ENCODE results near the gene CLCN6.

The CLCN6 gene

DNA sequence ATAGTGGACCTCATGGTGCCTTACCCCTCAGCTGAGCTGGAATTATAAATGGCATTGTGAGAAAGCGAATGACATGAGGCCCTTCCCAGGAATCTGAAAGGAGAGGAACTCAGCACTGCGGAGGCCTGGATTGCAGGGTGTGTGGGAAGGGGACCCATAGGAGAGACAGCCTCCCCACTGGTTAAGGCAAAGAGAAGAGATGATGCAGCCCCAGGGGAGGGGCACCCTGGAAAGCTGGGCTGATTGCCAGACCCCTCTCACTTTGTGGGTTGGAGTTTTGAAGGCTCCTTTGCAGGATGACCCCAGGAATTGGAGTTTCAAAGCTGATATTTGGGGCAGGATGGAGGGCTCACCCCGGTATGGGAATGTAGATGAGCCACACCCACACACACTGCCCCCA is 50.7 kb downstream of the CLCN6 start:
- Mint-ChIP-seq H3K4me1 (no peaks in the 10 kb centered on the region), H3K36me3 (no peaks in the 10 kb centered on the region), H3K9me3 (no peaks in the 10 kb centered on the region), H3K27me3 (peaks cover 23% of the 10 kb centered on the region), H3K27ac (no peak overlapping the region), H3K4me3 (no peak overlapping the region)
- DNase-seq (ENCODE audit: low spot score in 2 of 2) (no peak), ATAC-seq (ENCODE audit: low read depth) (no peak)

DNA sequence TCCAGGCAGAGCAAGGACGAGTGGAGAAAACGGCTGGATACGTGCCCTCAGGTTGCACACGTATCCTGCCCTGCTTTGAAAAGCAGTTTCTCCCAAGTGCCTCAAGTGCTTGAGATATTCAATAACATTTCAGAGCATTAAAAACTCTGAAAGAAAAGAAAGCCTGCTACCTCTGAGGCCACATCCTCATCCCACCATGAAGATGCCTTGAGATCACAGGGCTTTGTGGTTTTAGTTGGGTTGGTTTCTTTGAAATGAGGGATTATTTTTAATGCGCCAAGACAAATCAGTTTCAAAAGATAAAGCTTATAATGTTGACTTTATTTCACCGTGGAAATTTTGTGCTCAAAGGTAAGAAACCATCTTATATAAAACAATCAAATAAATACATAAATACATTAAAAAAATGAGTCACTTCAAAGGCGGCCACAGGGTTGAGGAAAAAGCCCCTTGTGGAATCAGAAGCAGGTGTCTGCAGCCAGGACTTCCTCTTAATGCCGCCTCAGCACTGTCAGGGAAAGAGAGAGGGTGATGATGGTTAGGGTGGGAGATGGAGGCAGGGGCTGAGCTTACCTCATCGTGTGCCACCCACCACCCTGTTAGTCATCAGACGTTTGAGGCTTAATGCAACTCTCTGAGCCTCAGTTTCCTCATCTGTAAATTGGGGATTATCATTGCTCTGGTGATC is 51.3 kb downstream of the CLCN6 start:
- Mint-ChIP-seq H3K27ac (no peak overlapping the region), H3K4me3 (no peak overlapping the region), H3K9me3 (no peaks in the 10 kb centered on the region), H3K36me3 (no peaks in the 10 kb centered on the region), H3K4me1 (no peaks in the 10 kb centered on the region), H3K27me3 (peaks cover 24% of the 10 kb centered on the region)
- no peak for DNase-seq (ENCODE audit: low spot score in 2 of 2)
- ATAC-seq (ENCODE audit: low read depth): no peak

DNA sequence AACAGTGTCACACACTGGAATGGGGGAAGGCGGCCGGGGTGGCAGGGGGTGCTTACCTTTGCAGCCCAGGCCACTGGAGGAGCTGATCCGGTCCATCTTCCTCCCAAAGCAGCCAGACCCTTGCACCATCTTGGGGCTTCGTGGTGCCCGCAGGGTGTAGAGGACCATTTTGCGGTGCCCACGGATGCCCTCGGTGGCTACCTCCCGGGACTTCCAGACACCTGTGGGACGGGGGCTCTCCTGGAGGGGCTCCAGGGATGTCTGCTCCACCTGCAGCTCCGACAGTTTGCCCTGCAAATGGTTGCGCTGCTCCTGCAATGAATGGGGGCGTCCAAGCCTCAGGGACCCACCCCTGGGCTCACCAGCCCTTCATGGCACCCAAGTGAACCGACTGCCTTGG is 52.2 kb downstream of the CLCN6 start:
- H3K9me3 Mint-ChIP-seq: no peaks in the 10 kb centered on the region
- ATAC-seq (ENCODE audit: low read depth) (no peak), DNase-seq (ENCODE audit: low spot score in 2 of 2) (no peak)
- no peak overlapping the region for H3K4me3 Mint-ChIP-seq
- H3K36me3 Mint-ChIP-seq: no peaks in the 10 kb centered on the region
- no peak overlapping the region for H3K27ac Mint-ChIP-seq
- H3K4me1 Mint-ChIP-seq: no peaks in the 10 kb centered on the region
- H3K27me3 Mint-ChIP-seq: peaks cover 28% of the 10 kb centered on the region

DNA sequence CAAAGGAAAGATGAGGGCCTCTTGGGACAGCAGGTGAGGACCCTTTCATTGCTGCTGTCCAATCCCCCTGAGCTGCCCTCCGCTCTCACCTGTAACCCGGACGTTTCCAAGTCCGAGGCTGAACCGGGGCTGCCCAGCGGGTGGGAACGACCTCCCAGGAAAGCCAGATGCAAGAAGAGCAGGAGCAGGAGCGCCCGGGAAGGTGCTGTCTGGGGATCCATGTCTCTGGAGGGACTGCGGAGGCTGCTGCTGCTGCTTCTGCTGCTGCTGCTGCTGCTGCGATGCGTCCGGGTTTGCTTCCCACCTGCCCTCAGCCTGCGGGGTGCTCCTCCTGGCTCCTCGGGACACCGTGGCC is 52.6 kb downstream of the CLCN6 start, which contains the start of gene NPPB:
Gene NPPB, minus strand, starts transcription at position 333 of the 355 bp plus-strand sequence. Its CDS starts 112 bp downstream, at position 221.
- DNase-seq (ENCODE audit: low spot score in 2 of 2): no peak
- no peak within 1 kb of the TSS for H3K4me3 Mint-ChIP-seq
- H3K27ac Mint-ChIP-seq: no peak within 1 kb of the TSS
- H3K4me1 Mint-ChIP-seq: no peaks in the 10 kb centered on the region
- no peak for ATAC-seq (ENCODE audit: low read depth)
- H3K36me3 Mint-ChIP-seq: no peaks in the 10 kb centered on the region
- H3K9me3 Mint-ChIP-seq: no peaks in the 10 kb centered on the region
- H3K27me3 Mint-ChIP-seq: peaks cover 28% of the 10 kb centered on the region

DNA sequence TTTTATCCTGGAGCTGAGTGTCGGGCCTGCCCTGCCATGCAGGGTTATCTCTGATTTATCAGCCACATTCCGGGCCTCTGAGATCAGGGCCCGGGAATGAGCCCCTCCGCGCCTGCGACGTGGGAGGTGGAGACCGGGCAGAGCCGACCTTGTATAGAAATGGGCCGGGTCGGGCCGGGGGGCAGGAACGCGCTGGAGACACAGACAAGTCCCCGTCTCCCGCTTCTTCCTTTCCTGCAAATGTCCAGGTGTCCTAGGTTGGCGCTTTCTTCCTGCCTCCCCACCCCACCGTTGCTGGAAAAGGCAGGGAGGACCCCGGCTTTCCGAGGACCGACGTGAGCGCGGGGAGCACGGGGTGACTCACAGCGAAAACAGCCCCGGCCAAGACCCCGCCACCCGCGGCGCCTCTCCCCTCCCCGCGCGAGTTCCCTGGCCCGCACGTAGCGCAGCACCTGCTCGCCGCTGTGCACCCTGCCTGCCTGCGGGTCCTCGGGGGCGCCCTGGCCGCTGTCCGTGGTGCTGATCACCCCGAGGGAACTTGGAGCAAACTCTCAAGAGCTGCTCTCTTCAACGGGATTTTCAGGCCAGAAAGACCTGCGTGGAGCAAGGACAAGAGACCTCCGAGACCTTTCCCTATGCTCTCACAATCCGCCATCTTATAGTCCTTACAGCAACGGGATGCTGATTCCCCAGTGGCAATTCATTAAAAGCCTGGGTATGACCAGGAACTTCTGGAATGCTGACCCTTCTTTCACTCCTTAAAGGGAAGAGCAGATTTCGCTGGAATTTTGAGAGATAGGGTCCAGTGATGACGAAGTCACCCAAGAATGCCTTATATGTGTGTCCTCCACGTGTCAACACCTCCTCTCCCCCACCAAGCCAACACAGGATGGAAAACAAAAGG is 53.2 kb downstream of the CLCN6 start:
- Mint-ChIP-seq H3K4me1 (no peaks in the 10 kb centered on the region), H3K27ac (no peak overlapping the region), H3K36me3 (no peaks in the 10 kb centered on the region), H3K4me3 (no peak overlapping the region), H3K27me3 (peaks cover 28% of the 10 kb centered on the region), H3K9me3 (no peaks in the 10 kb centered on the region)
- DNase-seq (ENCODE audit: low spot score in 2 of 2) (peak; percentile 70 to 74), ATAC-seq (ENCODE audit: low read depth) (peak; percentile 90)

DNA sequence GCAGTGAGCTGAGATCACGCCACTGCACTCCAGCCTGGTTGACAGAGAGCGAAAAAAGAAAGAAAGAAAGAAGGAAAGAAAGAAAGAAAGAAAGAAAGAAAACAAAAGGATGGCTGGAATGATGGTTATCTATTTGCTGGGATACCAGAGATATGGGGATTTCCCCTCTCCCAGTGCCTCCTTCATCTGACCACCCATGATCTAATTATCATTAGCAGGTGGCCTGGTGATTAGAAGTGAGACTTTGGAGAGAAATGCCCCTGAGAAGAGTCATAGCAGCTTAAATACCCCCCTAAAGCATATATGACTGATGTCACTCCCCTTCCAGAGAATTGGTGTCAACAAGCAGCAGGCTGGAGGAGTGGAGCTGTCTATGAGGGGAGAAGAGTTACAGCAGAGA is 54.1 kb downstream of the CLCN6 start:
- Mint-ChIP-seq H3K4me1 (no peaks in the 10 kb centered on the region), H3K4me3 (no peak overlapping the region), H3K9me3 (no peaks in the 10 kb centered on the region), H3K36me3 (no peaks in the 10 kb centered on the region), H3K27ac (no peak overlapping the region), H3K27me3 (peaks cover 26% of the 10 kb centered on the region)
- ATAC-seq (ENCODE audit: low read depth) (no peak), DNase-seq (ENCODE audit: low spot score in 2 of 2) (no peak)

DNA sequence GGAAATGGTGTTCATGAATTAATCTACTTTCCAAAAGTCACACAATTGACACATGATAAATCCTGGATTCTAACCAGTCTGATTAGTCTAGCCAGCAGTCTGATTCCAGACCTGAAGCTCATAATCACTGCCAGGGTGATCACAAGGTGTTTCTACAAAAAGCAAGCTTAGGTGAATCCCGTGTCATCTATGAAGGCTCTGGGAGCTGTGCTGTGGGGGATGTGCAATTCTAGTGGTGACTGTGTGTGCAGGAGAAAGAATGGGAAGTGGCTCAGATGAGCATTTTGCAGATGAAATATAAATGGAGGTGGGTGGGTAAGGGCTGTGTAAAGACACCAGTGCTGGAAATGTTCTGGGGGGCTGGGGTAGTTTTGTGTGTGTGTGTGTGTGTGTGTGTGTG is 54.6 kb downstream of the CLCN6 start:
- ATAC-seq (ENCODE audit: low read depth) (no peak), DNase-seq (ENCODE audit: low spot score in 2 of 2) (no peak)
- Mint-ChIP-seq H3K27me3 (peaks cover 26% of the 10 kb centered on the region), H3K27ac (no peak overlapping the region), H3K4me1 (no peaks in the 10 kb centered on the region), H3K4me3 (no peak overlapping the region), H3K36me3 (no peaks in the 10 kb centered on the region), H3K9me3 (no peaks in the 10 kb centered on the region)

DNA sequence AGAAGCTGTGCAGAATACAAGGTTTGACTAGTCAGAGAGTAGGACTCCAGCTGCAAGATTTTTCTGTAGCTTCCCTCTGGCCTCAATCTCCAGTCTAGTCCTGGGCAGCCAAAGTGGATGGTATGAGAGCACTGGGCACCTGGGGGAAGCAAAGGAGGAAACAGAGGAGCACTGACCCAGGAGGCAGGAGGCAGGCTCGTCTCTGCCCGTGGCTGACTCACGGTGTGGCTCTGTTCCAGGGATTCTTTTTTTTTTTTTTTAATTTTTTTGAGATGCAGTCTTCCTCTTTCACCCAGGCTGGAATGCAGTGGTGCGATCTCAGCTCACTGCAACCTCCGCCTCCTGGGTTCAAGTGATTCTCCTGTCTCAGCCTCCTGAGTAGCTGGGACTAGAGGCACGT is 56.9 kb downstream of the CLCN6 start:
- ATAC-seq (ENCODE audit: low read depth) (no peak), DNase-seq (ENCODE audit: low spot score in 2 of 2) (no peak)
- no peak overlapping the region for H3K27ac Mint-ChIP-seq
- no peak overlapping the region for H3K4me3 Mint-ChIP-seq
- H3K27me3 Mint-ChIP-seq: peaks cover 23% of the 10 kb centered on the region
- H3K36me3 Mint-ChIP-seq: no peaks in the 10 kb centered on the region
- H3K4me1 Mint-ChIP-seq: no peaks in the 10 kb centered on the region
- no peaks in the 10 kb centered on the region for H3K9me3 Mint-ChIP-seq

DNA sequence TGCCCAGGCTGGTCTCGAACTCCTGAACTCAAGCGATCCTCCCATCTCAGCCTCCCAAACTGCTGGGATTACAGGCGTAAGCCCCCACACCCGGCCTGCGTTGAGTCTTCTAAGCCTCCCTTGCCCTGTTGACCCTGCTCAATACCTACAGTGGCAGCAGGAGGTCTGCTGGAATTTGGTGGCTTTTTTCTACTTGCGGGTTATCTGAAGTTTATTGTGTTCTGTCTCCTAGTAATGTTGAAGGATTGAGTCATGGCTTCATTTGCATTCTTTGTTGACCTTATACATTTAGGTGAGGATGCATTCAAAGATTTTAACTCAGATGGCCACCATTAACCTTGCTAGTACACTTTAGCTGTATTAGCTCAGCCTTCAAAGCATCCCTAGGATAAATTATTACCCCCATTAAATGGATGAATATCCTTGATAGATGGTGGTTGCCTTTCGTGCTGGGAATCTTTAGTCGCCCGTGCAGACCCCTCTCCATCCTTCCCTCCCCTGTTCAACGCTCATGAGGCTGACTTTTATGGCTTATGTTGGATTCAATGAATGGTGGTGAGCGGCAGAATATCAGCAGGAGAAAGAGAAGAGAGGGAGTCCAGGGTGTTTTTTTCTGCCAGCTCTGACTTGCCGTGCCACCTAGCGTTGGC is 62.5 kb downstream of the CLCN6 start:
- Mint-ChIP-seq H3K27ac (no peak overlapping the region), H3K4me1 (no peaks in the 10 kb centered on the region), H3K4me3 (no peak overlapping the region), H3K36me3 (no peaks in the 10 kb centered on the region), H3K27me3 (peaks cover 9% of the 10 kb centered on the region), H3K9me3 (no peaks in the 10 kb centered on the region)
- DNase-seq (ENCODE audit: low spot score in 2 of 2): no peak
- no peak for ATAC-seq (ENCODE audit: low read depth)

DNA sequence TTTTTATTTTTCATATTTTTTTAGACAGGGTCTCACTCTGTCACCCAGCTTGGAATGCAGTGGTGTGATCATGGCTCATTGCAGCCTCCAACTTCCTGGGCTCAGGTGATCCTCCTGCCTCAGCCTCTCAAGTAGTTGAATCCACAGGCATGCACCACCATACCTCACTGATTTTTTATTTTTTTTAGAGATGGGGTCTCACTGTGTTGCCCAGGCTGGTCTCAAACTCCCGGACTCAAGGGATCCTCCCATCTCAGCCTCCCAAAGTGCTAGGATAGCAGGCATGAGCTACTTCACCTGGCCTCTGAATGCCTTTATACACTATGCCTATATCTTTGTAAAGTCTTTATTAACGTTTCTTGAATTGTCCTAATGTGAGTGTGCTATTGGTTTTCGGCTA is 63.1 kb downstream of the CLCN6 start:
- Mint-ChIP-seq H3K27ac (no peak overlapping the region), H3K9me3 (no peaks in the 10 kb centered on the region), H3K4me3 (no peak overlapping the region), H3K36me3 (no peaks in the 10 kb centered on the region), H3K27me3 (peaks cover 12% of the 10 kb centered on the region), H3K4me1 (no peaks in the 10 kb centered on the region)
- DNase-seq (ENCODE audit: low spot score in 2 of 2) (no peak), ATAC-seq (ENCODE audit: low read depth) (no peak)

DNA sequence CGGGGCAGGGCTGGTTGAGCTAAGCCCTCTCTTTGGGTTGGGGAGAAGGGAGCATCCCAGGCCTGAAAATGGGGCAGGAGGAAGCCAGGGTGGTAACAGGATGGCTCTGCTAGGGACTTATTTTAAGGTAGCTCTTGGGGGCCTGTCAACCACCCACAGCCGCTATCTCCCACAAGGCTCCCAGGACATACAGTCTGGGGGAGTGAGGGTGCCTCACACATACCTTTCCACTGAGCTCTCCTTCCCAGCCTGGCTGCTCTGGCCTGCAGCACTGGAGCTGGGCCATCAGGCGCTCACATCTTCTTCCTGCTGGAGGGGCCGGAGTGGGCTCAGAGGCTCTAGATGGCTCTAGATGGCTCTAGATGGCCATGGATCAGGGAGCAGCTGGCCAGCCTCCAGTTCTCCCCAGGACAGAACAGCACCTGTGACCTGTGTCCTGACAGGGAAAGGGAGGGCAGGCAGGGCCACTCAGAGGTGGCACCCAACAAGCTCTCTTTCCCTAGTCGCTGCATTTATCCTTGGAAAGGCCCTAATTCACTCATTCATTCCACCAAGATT is 63.7 kb downstream of the CLCN6 start:
- Mint-ChIP-seq H3K4me3 (no peak overlapping the region), H3K4me1 (no peaks in the 10 kb centered on the region), H3K9me3 (no peaks in the 10 kb centered on the region), H3K36me3 (no peaks in the 10 kb centered on the region), H3K27ac (no peak overlapping the region), H3K27me3 (peaks cover 13% of the 10 kb centered on the region)
- ATAC-seq (ENCODE audit: low read depth) (no peak), DNase-seq (ENCODE audit: low spot score in 2 of 2) (no peak)

DNA sequence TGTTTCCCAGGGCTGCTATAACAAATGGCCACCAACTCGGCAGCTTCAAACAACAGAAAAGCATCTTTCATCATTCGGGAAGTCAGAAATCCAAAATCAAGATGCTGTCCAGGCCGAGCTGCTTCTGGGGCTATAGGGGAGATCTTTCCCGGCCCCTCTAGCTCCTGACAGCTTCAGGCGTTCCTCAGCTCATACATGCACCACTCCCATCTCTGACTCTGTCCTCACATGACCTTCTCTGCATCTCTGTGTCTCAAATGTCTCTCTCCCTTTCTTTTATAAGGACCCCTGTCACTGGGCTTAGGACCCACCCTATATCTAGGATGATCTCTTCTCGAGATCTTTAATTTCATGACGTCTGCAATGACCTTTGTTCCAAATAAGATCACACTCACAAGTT is 66.6 kb downstream of the CLCN6 start:
- Mint-ChIP-seq H3K36me3 (no peaks in the 10 kb centered on the region), H3K27me3 (peaks cover 22% of the 10 kb centered on the region), H3K4me3 (no peak overlapping the region), H3K27ac (no peak overlapping the region), H3K4me1 (no peaks in the 10 kb centered on the region), H3K9me3 (no peaks in the 10 kb centered on the region)
- ATAC-seq (ENCODE audit: low read depth) (no peak), DNase-seq (ENCODE audit: low spot score in 2 of 2) (no peak)

DNA sequence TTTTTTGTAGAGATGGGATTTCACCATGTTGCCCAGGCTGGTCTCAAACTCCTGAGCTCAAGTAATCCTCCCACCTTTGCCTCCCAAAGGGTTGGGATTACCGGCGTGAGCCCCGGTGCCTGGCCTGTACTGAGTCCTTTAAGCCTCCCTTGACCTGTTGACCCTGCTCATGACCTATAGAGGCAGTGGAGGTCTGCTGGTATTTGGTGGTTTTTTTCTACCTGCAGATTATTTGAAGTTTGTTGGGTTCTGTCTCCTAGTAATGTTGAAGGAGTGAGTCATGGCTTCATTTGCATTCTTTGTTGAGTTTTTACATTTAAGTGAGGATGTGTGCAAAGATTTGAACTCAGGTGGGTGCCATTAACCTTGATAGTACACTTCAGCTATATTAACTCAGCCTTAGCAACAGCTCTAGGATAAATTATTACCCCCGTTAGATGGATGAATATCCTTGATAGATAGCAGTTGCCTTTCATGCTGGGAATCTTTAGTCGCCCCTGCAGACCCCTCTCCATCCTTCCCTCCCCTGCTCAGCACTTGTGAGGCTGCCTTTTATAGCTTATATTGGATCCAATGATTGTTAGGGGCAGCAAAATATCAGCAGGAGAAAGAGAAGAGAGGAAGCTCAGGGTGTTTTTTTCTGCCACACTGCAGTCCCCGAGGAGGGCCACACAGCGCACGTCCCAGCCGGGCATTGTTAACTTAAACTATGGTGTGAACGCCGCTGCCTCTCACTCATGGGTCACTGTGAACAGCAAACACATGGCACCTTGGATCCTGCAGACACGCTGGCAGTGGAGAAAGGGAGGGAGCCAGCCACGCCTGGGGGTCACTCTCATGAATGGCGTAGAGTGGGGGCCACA is 67.6 kb downstream of the CLCN6 start:
- peaks cover 22% of the 10 kb centered on the region for H3K27me3 Mint-ChIP-seq
- H3K36me3 Mint-ChIP-seq: no peaks in the 10 kb centered on the region
- DNase-seq (ENCODE audit: low spot score in 2 of 2) (no peak), ATAC-seq (ENCODE audit: low read depth) (no peak)
- no peak overlapping the region for H3K4me3 Mint-ChIP-seq
- H3K9me3 Mint-ChIP-seq: no peaks in the 10 kb centered on the region
- no peak overlapping the region for H3K27ac Mint-ChIP-seq
- H3K4me1 Mint-ChIP-seq: no peaks in the 10 kb centered on the region

All from memory B cell (primary cell).